K562 (cell line): ENCODE data around the gene FSTL4. TPM values are rescaled to one million over a fixed set of nuclear protein-coding genes. Genes with fewer than 3 reads are reported as not detected.
A peak's percentile ranks its signal among the peaks of the same experiment; 100 is the strongest.

ENCODE experiments used
- ATAC-seq: fragments of 200-7000 bp; cut with Tn5 transposase; 3 replicates; pipeline ENCODE4 v1.9.1; 2020; ENCODE audit warnings: moderate library complexity
- BruUV-seq: library from RNA; stranded (reverse); fragments of 400-500 nt; replicated peaks from 2 replicates; lab custom pipeline; 2021; lab: Mats Ljungman, UMichigan
- CTCF ChIA-PET: fragments of 300-600 bp; formaldehyde crosslinking; extraction: SDS; loops from one replicate; lab custom pipeline; 2021; ENCODE audit warnings: low intra/inter-chr PET ratio; lab: Yijun Ruan, JAX
- POLR2A ChIA-PET: fragments of 300-600, 350-650 bp; sonication (Branson Sonifier 250); formaldehyde crosslinking; extraction: SDS; loops from one replicate; lab custom pipeline; 2021; ENCODE audit warnings: antibody characterized with exemption, inconsistent platforms; lab: Yijun Ruan, JAX
- DNase-seq, 4 experiments: peaks; one replicate each; pipeline versions ENCODE4 v3.0.0 to v3.0.0-alpha.2; 2011 to 2018; ENCODE audit warnings: low spot score in 3 of 4, mixed read lengths in 3 of 4; ENCODE audit errors: extremely low read depth in 1 of 4
- FAIRE-seq: peaks from 2 replicates; lab custom pipeline; 2011; peaks lifted over from hg19 to GRCh38; lab: Jason Lieb, UNC
- H2AFZ ChIP-seq: 2 replicates; pipeline ENCODE4 v1.6.0; 2011; ENCODE audit warnings: low read depth, low read length, control low read depth, inconsistent platforms
- H3K27ac ChIP-seq: fragments of 200-600 bp; 3 replicates; pipeline ENCODE4 v1.8.0; 2011; ENCODE audit warnings: low read depth, mild to moderate bottlenecking, control low read depth, inconsistent platforms, low read length, moderate library complexity, mixed read lengths; ENCODE audit errors: extremely low read depth
- H3K27me3 ChIP-seq, 2 experiments: fragments of 300-600 bp in 1 of 2; 2 replicates in 1 of 2; 3 replicates in 1 of 2; pipeline versions ENCODE4 v1.6.0 to v1.8.0; 2011; ENCODE audit warnings: inconsistent platforms in 2 of 2, low read length in 2 of 2, mild to moderate bottlenecking in 1 of 2, mixed read lengths in 1 of 2, moderate library complexity in 1 of 2; ENCODE audit not compliant: control insufficient read depth in 2 of 2, insufficient read depth in 2 of 2
- H3K36me3 ChIP-seq: fragments of 300-600 bp; 3 replicates; pipeline ENCODE4 v1.8.0; 2011; ENCODE audit warnings: mild to moderate bottlenecking, low read length, inconsistent platforms; ENCODE audit not compliant: control insufficient read depth, insufficient read depth
- H3K4me1 ChIP-seq, 2 experiments: fragments of 200-600 bp in 1 of 2; replicated peaks in 1 of 2; 2 replicates in 1 of 2; 3 replicates in 1 of 2; pipeline versions ENCODE4 v1.5.1 to v1.8.0; 2011; ENCODE audit warnings: inconsistent platforms in 2 of 2, low read length in 2 of 2, mild to moderate bottlenecking in 1 of 2, mixed read lengths in 1 of 2, moderate library complexity in 1 of 2; ENCODE audit not compliant: control insufficient read depth in 2 of 2, insufficient read depth in 2 of 2
- H3K4me2 ChIP-seq: 2 replicates; pipeline ENCODE4 v1.6.1; 2011; ENCODE audit warnings: low read length, control low read depth, inconsistent platforms, mixed read lengths; ENCODE audit not compliant: insufficient read depth
- H3K4me3 ChIP-seq: fragments of 200-600 bp; sonication (generic), shearing (Covaris generic); 2 replicates; pipeline ENCODE4 v1.5.1; 2016; ENCODE audit warnings: control low read depth, inconsistent platforms
- H3K79me2 ChIP-seq: fragments of 200-600 bp; 3 replicates; pipeline ENCODE4 v1.8.0; 2011; ENCODE audit warnings: low read length, inconsistent platforms; ENCODE audit not compliant: control insufficient read depth, insufficient read depth
- H3K9ac ChIP-seq, 2 experiments: 2 replicates each; pipeline versions ENCODE4 v1.6.0 to v1.6.1; 2011; ENCODE audit warnings: low read depth in 2 of 2, low read length in 2 of 2, control low read depth in 1 of 2, inconsistent platforms in 1 of 2, mild to moderate bottlenecking in 1 of 2, mixed read lengths in 1 of 2; ENCODE audit not compliant: insufficient read depth in 1 of 2
- H3K9me1 ChIP-seq: one replicate; pipeline ENCODE4 v1.6.0; 2011; ENCODE audit warnings: inconsistent platforms, mild to moderate bottlenecking, low read length, moderate library complexity; ENCODE audit not compliant: control insufficient read depth, insufficient read depth
- H3K9me3 ChIP-seq: replicated peaks from 2 replicates; pipeline ENCODE4 v1.5.1; 2011; ENCODE audit warnings: low read depth, low read length, inconsistent platforms; ENCODE audit not compliant: control insufficient read depth, insufficient read depth
- H4K20me1 ChIP-seq: replicated peaks from 2 replicates; pipeline ENCODE4 v1.6.1; 2011; ENCODE audit warnings: low read length, inconsistent platforms, mixed read lengths; ENCODE audit not compliant: control insufficient read depth, insufficient read depth
- BHLHE40 ChIP-seq: IDR thresholded peaks from 2 replicates; pipeline ENCODE4 v1.6.1; 2011; ENCODE audit warnings: low read length, improper control_type of control experiment
- MYBL2 ChIP-seq, 2 experiments: fragments of 450-650 bp in 1 of 2; sonication (generic) in 1 of 2; formaldehyde crosslinking in 1 of 2; IDR thresholded peaks; 2 replicates each; pipeline versions ENCODE4 v1.6.1 to v1.8.1; 2017 to 2022; ENCODE audit warnings: borderline replicate concordance in 1 of 2, inconsistent platforms in 1 of 2, low read depth in 1 of 2, mild to moderate bottlenecking in 1 of 2, missing genetic modification reagents in 1 of 2, moderate library complexity in 1 of 2
- TGIF2 ChIP-seq: sonication (generic); formaldehyde crosslinking; IDR thresholded peaks from 2 replicates; pipeline ENCODE4 v1.8.1; 2022; ENCODE audit warnings: mild to moderate bottlenecking, missing genetic modification reagents, moderate library complexity
- USF1 ChIP-seq: sonication (generic); formaldehyde crosslinking; IDR thresholded peaks from 2 replicates; pipeline ENCODE4 v1.9.0; 2022; ENCODE audit warnings: mild to moderate bottlenecking, missing genetic modification reagents
- USF2 ChIP-seq: sonication (generic); formaldehyde crosslinking; IDR thresholded peaks from 2 replicates; pipeline ENCODE4 v1.5.0; 2020; ENCODE audit warnings: missing genetic modification reagents
- ZBTB9 ChIP-seq: fragments of 450-650 bp; formaldehyde crosslinking; IDR thresholded peaks from 2 replicates; pipeline ENCODE4 v1.4.0; 2020; ENCODE audit warnings: mild to moderate bottlenecking, moderate library complexity
- WGBS: fragments of 100-300 bp; shearing (Covaris generic); methylation state at CpG from one replicate; pipeline ENCODE4 v1.1.6; 2016; ENCODE audit warnings: low coverage, mixed read lengths; ENCODE audit not compliant: insufficient coverage; ENCODE audit errors: missing lambda C conversion rate; 5-methylcytosine and 5-hydroxymethylcytosine counted together
- in situ Hi-C: fragments of 300-500 bp; cut with MboI; formaldehyde crosslinking; loops from 4 replicates; pipeline ENCODE4 v1.15.0; 2018; ENCODE audit warnings: inconsistent platforms, mixed read lengths
- intact Hi-C: fragments of 100-400 bp; cut with micrococcal nuclease; formaldehyde crosslinking; loops from 2 replicates; pipeline ENCODE4 v1.14.2; 2022
- polyA plus RNA-seq, 8 experiments: library from polyadenylated mRNA; depleted of rRNA in 4 of 8; stranded (reverse) in 5 of 8; unstranded in 3 of 8; fragments of >200 nt; fragmentation: Nextera tagmentation in 2 of 8; fragmentation: Illumina TruSeq in 1 of 8; extraction: Ambion mirVana in 2 of 8; extraction: Trizol in 1 of 8; gene quantifications; 2 replicates each; pipeline versions ENCODE4 v1.2.1 to v1.2.3, GENCODE V29; 2011 to 2014; ENCODE audit warnings: inconsistent platforms in 1 of 8, missing spikeins in 1 of 8
- total RNA-seq, 7 experiments: library from RNA; depleted of rRNA in 6 of 7; stranded (reverse); fragments of >200 nt in 6 of 7; fragmentation: Illumina TruSeq in 2 of 7; extraction: Trizol in 2 of 7; gene quantifications; 2 replicates each; pipeline versions ENCODE4 v1.2.1 to v1.2.3, GENCODE V29; 2011 to 2021; ENCODE audit warnings: low replicate concordance in 1 of 7

Gene FSTL4
- total and polyA plus RNA-seq, 9 of the 15 experiments (the other 6 are each of a cell fraction or from before 2014, with no cell fraction given) = 0.08 to 0.18 (median 0.10) TPM; not detected in 5

GRCh38 chr5:133290669-133291240, 321.6 kb downstream of the FSTL4 start:
- Histone ChIP-seq H3K79me2 (no peaks in the 10 kb centered on the region), H3K4me1 (no peaks in the 10 kb centered on the region), H3K9me3 (no peaks in the 10 kb centered on the region), H3K9ac (no peak overlapping the region), H2AFZ (no peak overlapping the region), H3K27ac (no peak overlapping the region), H3K4me2 (no peak overlapping the region), H4K20me1 (peaks cover 5% of the 10 kb centered on the region; the same call in 1 of the 2 replicates), H3K4me3 (no peak overlapping the region), H3K27me3 (peaks cover 12 to 68% of the 10 kb centered on the region in 2 experiments), H3K9me1 (no peaks in the 10 kb centered on the region), H3K36me3 (no peaks in the 10 kb centered on the region)
- BruUV-seq = no TSS peak
- FAIRE-seq (no peak), DNase-seq (no peak), ATAC-seq (no peak)
- intact Hi-C loops (no loop called here), in situ Hi-C loops (no loop called here)
- CTCF ChIA-PET = interaction anchor here (1.3 kb wide), 1 partner anchor 180 kb away, joined by 4 read pairs; no protein-coding TSS in a partner anchor
- 8% methylated on average over 15 of the region's 17 CpGs for WGBS
- POLR2A ChIA-PET = interaction anchor here (0.5 to 1.1 kb wide), 3 partner anchors 28 to 184 kb away, joined by 3 read pairs; no protein-coding TSS in a partner anchor
- TF ChIP-seq BHLHE40 = peak; percentile 34; the same call in 1 of the 2 replicates
- TF ChIP-seq USF1 (CRISPR knock-in tag) = peak; percentile 59
- no peak for TF ChIP-seq ZBTB9
- TF ChIP-seq TGIF2 (CRISPR knock-in tag) = no peak
- peak; percentile 47 for TF ChIP-seq USF2
- TF ChIP-seq MYBL2 (IDR thresholded peaks at IDR 0.05; ENCODE audit: low read depth) = no peak
- TF ChIP-seq MYBL2 (CRISPR knock-in tag; IDR thresholded peaks at IDR 0.05; ENCODE audit: borderline replicate concordance) = no peak
